GM18519 (cell line): ENCODE results near the gene HES5.
A peak's percentile ranks its signal among the peaks of the same experiment; 100 is the strongest.
"Not testable (repeated sequence)": the region's sequence is repeated elsewhere in the genome, so short reads cannot be mapped to it uniquely, and the experiment has no call there.

Source experiments
- ATAC-seq: cut with Tn5 transposase; IDR thresholded peaks from one replicate; pipeline ENCODE4 v1.9.1; 2021; ENCODE audit warnings: mild to moderate bottlenecking, moderate library complexity; ENCODE audit not compliant: unreplicated experiment, low FRiP score

HES5 gene, protein sequence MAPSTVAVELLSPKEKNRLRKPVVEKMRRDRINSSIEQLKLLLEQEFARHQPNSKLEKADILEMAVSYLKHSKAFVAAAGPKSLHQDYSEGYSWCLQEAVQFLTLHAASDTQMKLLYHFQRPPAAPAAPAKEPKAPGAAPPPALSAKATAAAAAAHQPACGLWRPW

GRCh38 chr1:2529784-2530512, at the start of gene HES5:
Gene HES5, minus strand, starts transcription at chr1:2530263. Its CDS starts 99 bp downstream, at chr1:2530164.
- no peak for ATAC-seq

- ATAC-seq = no peak
These were observed 48.7 kb upstream of the HES5 start for GRCh38 chr1:2578758-2579118.

DNA sequence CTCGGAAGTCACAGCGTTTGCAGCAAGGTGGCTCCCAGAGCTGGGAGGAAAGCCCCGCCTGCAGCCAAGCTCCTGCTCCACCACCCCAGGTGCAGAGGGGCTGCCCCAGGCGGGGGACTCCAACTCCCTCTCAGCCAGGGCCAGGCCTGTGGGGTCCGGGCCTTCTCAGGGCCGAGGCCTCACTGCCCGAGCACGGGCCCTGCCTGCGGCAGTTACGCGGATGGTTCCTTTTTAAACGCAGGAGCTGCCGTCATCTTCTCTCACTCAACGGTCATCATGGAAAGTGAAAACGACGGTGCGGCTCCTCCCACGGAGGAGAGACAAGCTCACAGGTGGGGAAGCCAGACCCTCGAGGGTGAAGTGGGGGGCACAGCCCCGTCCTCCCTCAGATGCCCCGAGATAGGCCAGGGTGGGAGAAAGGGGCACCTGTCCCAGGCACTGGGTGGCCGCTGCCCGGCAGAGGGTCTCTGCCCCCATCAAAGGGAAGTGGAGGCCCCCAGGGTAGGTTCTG, 47.6 kb upstream of the HES5 start:
- peak; percentile 26 for ATAC-seq

DNA sequence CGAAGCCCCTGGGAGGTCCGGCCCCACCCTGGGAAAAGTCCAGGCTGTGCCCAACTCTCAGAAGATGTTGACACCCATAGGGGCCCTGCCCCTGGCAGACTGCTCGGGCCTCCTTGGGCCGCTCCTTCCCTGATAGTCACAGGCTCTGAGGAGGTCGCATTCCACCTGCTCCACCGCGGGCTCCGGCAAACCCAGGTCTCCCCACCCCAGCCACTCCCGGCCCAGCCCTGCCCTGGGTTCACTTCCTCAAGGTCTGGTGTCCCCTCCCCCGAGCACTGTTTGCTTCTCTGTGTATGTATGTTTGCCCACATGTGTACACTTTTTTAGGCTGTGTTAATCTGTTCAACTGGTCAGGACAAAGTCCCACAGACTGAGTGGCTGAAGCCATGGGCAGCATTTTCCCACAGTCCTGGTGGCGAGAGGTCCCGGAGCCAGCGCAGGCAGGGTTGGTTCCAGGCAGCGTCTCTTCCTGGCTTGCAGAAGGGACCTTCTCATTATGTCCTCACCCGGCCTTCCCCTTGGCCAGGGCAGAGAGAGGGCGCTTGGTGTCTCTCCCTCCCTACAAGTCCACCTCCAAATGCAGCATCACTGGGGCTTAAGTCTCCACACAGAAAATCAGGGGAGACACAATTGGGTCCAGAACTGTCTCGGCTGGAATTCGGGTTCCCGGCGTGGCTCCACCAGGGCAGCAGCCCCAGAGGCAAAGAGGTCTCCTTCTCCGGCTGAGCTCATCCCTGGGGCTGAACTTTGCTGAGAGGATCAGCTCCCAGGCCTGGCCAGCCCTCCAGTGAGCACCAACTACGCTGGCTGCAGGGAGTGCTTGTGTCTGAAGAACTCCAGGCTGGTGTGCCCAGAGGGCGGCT, 46.0 kb upstream of the HES5 start:
- no peak for ATAC-seq

- ATAC-seq = no peak
These were observed 44.3 kb upstream of the HES5 start for GRCh38 chr1:2574350-2574749.

DNA sequence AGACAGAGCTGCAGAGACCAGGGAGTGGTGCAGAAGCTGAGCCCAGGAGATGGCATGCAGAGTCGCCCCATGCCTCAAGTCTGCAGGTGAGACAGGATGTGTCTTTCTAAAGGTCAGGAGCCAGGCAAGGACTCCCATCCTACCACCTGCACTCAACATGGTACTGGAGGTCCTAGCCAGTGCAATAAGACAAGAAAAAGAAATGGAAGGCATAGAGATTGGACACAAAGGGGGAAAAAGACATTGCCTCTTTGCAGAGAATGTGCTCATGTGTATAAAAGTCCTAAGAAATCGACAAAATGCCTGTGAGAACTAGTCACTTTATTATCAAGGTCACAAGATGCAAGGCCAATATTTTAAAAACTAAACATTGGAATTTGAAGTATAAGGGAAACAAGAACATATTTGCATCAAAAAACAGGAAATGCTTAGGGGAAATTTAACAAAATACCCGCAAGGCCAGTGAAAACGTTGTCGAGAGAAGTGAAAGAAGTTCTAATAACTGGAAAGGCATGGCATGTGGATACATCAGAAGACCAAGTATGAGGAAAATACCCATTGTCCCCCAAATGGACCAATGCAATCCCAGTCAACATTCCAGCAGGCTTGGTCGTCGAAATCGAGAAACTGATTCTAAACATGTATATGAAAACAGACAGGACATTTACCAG, 43.3 kb upstream of the HES5 start:
- no peak for ATAC-seq

DNA sequence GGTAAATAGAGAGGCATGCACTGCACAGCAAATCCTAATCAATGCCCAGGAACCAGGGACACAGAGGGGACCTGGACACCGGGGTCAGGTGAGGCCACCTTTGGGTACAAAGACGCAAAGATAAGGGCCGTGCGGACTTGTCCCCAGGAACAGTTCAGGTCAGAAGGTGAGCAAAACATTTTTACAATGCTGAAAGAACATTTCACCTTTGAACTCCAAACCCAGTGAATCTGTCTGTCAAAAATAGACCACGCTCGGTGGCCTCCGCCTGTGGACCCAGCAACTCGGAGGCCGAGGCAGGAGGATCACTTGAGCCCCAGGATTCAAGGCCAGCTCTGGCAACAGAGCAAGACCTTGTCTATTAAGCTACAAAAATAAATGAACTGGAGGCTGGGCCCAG, 41.3 kb upstream of the HES5 start:
- no peak for ATAC-seq

- ATAC-seq = no peak
These were observed 40.3 kb upstream of the HES5 start for GRCh38 chr1:2570332-2570731.

- not testable (repeated sequence) for ATAC-seq
These were observed 39.6 kb upstream of the HES5 start for GRCh38 chr1:2569703-2570102.

- ATAC-seq = no peak
These were observed 39.0 kb upstream of the HES5 start for GRCh38 chr1:2569060-2569459.

DNA sequence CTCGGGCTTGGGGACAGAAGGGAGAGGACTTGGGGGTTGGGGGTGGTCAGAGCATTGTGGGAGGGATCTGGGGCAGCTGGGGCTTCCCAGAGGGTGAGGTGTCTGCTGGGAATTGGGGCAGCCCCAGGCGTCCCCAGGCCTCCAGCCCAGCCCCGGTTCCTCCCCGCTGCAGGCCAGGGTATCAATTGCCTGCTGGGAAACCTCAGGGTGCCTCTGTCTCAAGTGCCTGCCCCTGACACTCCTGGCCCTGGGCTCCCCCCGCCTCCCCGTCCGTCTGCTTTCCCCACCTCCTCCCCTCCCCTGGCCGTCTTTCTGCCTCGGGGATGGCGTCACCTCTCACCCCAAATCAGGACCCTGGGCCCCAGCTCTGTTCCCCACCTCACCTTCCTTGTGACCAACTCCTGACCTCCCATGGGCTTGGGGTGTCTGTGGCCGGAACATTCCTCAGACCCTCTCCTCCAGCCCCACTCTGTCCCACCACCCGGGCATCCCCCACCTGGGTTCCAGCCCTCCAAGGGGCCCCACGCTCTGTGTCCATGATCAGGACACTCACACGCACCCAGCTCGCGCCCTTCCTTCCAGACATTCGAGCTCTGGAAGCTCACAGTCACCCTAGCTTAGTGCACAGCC, 38.2 kb upstream of the HES5 start:
- not testable (repeated sequence) for ATAC-seq

DNA sequence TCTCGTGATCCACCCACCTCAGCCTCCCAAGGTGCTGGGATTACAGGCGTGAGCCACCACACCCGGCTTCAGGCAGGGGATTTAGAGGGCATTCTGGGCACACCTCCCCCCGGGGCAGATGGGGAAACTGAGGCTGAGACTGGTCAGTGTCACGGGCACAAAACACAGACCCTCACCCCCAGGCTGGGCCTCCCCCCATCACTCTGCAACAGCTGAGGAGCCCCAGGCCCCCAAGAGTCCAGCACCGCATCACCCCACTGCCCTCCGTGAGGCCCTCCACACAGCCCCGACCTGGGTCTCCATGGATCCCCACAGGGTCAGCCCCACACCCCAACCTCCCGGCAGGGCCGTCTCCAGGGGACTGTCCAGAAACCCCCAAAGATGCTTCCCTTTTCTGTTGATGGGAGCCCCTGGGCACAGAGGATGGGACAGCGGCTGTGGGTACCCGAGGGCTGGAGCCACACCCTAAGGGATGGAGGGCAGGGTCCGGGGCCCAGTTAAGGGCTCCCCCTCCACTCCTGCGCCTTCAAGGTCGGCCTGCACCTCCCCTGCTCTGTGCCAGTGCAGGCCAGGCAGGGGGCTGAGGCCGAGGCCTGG, 37.1 kb upstream of the HES5 start:
- ATAC-seq = no peak

DNA sequence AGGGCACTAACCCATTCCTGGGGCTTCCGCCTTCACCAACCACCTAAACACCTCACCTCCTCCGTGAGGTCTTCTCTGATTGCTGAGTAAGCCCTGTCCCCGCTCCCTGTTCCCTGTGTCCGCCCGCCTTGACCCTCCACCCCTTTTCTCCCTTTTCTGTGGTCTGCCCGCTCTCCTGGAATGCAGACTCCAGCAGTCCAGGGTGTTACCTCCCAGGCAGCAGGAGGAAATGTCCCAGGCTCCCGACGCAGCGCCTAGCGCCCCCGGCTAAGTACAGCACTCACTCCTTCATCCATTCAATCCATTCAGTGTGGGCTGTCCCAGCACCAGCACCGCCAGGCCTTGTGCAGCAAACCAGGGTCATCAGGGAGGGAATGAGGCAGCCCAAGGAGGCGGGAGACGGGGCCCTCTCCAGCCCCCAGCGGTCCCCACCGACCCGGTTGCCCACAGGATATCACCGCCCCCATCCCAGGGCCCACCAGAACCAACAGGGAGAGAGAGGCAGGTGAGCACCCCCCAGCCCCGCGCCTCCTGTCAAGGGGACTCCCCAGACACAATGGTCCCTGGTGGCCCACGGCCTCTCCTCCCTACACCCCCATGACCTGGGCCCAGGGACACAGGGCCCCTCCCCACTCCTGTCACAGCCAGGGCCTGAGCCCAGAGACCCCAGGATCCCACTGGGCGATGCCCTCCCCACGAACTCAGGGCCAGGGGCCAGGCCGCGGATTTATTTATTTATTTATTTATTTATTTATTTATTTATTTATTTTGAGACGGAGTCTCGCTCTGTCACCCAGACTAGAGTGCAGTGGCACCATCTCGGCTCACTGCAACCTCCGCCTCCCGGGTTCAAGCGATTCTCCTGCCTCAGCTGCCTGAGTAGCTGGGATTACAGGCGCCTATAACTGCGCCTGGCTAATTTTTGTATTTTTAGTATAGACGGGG, 36.3 kb upstream of the HES5 start:
- ATAC-seq = no peak

GRCh38 chr1:2564815-2565374, 34.8 kb upstream of the HES5 start:
- no peak for ATAC-seq

- no peak for ATAC-seq
These were observed 34.1 kb upstream of the HES5 start for GRCh38 chr1:2564006-2564814.

DNA sequence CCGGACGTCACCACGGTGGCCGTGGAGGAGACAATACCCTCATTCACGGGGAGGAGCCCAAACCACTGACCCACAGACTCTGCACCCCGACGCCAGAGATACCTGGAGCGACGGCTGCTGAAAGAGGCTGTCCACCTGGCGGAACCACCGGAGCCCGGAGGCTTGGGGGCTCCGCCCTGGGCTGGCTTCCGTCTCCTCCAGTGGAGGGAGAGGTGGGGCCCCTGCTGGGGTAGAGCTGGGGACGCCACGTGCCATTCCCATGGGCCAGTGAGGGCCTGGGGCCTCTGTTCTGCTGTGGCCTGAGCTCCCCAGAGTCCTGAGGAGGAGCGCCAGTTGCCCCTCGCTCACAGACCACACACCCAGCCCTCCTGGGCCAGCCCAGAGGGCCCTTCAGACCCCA, 33.1 kb upstream of the HES5 start:
- no peak for ATAC-seq
